SK-MEL-5 (cell line): ENCODE data around the gene MYO1E. TPM values are rescaled to one million over a fixed set of nuclear protein-coding genes. Genes with fewer than 3 reads are reported as not detected.
"Not testable (repeated sequence)": the region's sequence is repeated elsewhere in the genome, so short reads cannot be mapped to it uniquely, and the experiment has no call there.

Experiments
- DNase-seq: peaks from one replicate; pipeline ENCODE4 v3.0.0-alpha.2; 2016; ENCODE audit warnings: low read depth, low spot score
- in situ Hi-C: cut with HindIII; loops from 2 replicates; pipeline ENCODE4 v1.10.0; 2016; ENCODE audit warnings: low sequenced_read_pairs, high pct_unique_total_duplicates, low pct_unique_long_range_greater_than_20kb
- total RNA-seq: library from RNA; depleted of rRNA; stranded (reverse); fragments of >200 nt; shearing (Covaris generic); gene quantifications from 2 replicates; pipeline ENCODE4 v1.2.3, GENCODE V29; 2014

Gene MYO1E
- total RNA-seq, 1 experiment from 2014 or later = 68.7 TPM

DNA sequence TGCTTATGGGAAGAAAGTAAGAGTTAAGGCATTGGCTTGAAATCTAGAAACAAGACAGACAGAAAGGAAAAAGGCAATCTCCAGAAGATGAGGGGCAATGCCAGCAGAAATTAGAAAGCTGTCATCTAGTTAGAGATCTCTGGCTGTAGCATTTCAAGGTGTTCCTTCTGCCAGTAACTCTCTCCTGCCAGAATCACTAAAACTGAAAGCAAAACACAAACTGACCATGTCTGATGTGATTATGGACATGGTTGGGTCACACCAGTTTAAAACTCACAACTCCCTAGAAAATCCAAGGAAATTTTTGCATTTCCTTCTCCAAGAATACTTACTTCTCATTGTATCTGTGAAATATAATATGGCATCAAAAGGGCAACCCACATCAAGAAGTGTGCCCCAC, 83.1 kb downstream of the MYO1E start:
- in situ Hi-C loops = no loop called here
- DNase-seq = no peak

DNA sequence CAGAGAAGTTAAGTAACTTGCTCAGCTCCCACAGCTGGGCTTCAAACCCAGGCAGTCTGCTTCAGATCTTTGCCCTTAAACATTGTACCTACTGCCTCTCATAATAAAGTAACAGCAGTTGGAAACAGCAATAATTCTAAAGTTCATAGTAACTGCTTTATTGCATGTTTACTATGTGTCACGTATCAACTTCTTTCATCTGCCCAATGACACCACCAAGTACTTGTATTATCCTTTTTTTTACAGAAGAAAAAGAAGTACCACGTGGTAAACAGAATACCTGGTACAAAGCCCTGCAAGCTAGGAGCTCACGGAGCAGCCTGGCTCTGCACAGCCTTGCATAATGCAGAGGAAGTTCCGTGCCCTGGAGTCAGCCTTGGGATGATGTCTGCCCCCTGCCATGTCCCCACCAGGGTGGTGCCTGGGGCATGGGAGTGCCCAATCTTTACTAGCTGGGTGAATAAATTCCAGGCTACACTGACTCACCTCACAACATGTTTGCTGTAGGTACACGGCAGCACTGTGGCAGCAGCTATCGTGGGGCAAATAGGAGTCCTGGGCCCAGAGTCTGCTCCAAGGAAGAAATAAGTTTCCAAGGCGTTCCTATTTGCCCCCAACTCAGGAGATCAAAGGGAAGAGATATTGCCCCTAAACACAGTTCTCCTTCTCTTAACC, 88.8 kb downstream of the MYO1E start:
- in situ Hi-C loops = no loop called here
- DNase-seq = no peak

DNA sequence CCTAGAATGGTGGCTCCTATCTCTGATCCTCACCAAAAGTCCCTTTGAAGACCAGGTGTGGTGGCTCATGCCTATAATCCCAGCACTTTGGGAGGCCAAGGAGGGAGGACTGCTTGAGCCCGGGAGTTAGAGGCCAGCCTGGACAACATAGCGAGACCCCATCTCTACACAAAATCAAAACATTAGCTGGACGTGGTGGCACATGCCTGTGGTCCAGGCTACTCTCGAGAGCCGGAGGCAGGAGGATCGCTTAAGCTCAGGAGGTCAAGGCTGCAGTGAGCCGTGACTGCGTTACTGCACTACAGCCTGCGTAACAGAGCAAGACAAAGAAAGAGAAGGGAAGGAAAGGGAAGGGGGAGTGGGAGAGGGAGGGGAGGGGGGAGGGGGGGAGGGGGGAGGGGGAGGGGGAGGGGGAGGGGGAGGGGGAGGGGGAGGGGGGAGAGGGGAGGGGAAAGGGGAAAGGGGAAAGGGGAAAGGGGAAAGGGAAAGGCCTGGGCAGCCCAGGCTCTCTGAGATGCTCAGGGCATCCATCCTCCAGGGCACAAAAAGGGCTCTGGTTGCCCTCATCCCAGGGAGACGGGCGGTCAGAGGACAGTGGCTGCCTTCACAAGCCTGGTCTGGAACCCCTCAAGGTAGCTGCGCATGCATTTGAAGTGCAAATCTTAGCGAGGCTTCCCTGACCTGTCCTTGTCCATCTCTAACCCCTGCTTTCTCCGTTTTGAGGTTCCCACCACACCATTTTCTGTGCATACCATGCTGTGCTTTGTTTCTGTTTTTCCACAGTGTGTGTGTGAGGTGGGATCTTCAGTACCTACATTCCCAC, 89.9 kb downstream of the MYO1E start:
- in situ Hi-C loops = no loop called here
- no peak for DNase-seq

DNA sequence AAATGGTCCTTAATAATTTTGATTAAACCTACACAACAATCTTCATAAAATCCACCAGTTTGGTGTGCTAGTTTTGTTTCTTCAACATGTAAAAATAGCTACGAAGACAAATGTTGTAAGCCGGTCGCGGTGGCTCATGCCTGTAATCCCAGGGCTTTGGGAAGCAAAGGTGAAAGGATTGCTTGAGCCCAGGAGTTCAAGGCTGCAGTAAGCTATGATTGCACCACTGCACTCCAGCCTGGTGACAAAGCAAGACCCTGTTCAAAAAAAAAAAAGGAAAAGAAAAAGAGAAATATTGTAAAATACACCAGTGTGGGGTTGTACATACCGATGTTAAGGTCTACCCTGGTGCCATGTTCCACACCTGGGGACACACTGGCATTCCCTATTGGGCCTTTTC, 91.0 kb downstream of the MYO1E start:
- in situ Hi-C loops = no loop called here
- no peak for DNase-seq

DNA sequence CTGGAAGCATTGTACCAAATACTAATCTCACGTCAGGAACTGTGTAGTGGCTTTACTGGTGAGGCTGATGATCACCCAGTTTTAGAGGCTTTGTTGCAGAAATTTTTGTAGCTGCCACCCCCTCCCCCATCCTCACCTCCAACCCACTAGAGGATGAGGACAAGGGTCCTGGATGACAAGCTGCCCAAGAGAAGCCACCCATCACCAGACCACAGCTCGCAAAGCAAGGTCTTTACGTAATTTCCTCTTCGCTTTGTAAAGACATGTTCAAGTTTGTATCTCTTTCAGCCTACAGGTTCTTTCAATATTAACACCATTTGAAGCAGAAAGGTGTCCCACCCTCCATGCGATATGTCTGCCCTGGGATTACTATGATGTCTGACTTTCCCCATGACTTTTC, 91.8 kb downstream of the MYO1E start:
- in situ Hi-C loops = no loop called here
- DNase-seq = no peak

DNA sequence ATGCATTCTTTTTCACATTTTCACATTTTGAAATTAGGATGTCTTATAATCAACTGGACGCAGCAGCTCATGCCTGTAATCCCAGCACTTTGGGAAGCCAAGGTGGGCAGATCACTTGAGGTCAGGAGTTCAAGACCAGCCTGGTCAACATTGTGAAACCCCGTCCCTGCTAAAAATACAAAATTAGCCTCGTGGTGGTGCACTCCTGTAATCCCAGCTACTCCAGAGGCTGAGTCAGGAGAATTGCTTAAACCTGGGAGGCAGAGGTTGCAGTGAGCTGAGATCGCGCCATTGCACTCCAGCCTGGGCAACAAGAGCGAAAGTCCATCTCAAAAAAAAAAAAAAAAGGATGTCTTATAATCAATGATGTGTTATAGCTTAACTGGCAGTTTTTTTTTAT, 92.4 kb downstream of the MYO1E start:
- not testable (repeated sequence) for DNase-seq

DNA sequence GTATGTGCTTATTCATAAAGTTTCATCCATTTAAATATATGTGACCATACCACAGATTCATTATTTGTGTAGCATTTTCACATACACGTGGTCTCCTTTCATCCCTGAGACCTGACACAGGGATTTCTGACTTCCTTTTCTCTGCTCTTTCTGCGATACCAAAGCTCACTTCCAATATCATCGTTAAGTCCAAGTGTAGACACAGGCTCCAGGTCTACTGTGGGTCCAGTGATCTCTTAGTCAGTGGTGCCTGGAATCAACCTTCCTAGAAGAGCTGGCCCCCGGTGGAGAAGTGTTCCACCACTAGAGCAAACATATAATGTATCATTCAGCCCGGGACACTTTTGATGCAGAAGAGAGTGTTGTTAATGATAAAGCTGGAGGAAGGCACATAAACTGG, 93.6 kb downstream of the MYO1E start:
- in situ Hi-C loops = no loop called here
- no peak for DNase-seq

More for the DNA sequence above, 92.4 kb downstream of the MYO1E start:
- in situ Hi-C loops = not testable (repeated sequence)

DNA sequence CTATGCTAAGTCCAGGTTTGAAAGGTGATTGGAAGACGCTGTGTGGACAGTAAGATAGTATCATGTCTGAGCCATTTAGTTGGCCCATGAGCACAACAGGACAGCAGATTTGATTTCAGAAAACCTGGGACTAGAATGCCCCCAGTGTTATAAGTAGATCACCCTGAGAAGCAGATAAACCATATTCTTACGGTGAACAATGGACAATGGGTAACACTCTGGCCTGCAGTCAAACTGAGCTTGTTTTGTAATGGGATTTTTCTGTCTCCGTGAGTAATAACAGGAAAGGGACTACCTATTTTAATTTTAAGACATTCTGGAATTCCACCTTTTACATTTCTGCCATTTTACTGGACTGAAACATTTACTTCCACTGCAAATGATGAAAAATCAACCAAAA, 94.6 kb downstream of the MYO1E start:
- in situ Hi-C loops = no loop called here
- peak; percentile 92 for DNase-seq

DNA sequence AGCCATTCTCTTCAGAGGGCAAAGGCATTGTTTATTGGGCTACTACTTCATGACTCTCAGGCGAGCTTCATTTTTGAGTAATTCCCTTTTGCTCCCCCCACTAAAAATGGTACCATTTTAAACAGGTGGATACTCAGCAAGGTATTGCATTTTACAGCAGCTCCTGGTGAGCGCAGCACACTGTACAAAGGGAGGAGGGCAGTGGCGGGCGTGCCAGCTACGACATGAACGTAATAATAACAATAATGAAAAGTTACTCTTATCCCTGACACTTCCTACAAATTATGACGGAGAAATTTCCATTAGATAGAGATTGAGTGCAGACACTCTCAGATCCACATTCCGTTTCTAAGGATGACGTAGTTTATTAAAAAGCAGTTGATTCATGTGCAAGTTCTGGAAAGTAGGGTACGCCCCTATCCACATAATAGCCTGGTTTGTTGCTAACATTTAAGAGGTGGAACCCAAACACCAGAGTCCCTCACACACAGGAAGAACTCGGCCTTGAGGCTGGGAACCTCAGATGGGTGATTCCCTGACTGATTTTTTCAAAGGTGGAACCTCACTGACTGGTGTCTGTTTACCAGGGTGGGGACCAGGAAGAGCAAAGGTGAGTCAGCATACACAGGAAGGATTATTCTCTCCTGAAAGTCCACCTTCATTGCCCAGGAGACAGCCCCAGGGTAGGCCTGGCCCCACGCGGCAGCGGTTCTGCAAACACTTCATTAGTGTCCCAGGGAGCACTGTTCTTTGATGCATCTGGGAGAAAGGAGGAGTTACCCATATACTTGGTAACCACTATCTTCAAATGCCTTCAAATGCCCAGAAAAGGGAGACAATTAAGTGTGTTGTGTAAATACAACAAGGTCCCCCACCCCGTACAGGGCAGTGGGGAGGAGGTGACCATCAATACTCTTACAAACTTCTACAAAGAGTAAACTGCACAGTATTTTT, 96.2 kb downstream of the MYO1E start:
- no peak for DNase-seq
- in situ Hi-C loops = no loop called here

DNA sequence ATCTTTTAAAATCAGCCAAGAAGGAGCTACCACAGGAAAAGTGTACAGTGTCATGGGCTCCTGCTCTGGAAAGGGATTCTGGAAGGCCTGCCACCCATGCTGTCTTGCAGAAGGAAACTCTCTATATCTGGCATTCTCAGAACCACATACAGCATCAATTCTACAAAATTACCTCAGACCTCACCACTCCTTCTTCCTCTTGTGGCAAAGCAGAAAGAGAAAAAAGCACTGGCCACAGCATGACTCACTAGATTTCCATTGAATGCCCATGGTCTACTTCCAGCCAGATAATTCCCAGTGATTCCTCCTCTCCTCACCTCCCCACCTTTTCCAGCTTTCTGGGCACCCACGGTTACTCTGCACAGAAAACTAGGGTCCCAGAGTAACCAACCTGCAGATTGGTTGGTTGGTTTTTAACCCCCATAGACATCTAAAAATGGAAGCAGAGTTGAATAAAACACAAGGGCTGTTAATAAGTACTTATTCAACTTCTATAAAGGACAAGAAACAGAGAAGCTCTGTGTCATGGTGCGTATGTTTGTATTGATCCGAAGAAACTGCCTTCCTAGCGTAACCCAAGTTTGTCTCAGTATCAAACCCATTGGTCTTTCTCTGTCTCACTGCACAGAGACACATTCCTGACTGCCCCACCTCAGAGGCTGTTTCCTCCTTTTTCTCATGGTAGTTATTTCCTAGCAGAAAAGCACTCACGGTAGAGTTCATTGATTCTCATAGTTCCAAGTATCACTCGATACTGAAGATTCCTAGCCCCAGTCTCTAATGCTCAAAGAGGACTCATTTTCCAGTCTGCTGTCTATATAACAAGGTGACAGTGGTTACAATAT, 98.3 kb downstream of the MYO1E start:
- DNase-seq = peak; percentile 42
- in situ Hi-C loops = no loop called here

DNA sequence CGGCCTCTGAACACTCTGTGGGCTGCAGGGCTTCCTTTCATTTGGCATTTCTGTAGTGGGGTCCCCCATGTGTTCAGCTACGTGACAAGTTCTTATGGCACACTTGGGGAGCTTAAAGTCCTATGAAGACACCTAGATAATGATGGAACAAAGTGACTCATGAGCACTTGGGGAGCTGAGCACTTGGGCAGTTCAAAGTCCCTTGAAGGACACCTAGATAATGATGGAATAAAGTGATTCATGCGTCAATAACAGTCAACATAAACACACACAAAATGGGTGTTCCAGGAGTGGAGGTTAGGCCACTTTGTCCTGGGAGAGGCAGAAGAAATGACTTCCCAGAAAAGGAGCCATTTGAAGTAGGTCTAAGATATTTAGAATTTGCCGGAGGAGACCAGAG, 99.4 kb downstream of the MYO1E start:
- no peak for DNase-seq

DNA sequence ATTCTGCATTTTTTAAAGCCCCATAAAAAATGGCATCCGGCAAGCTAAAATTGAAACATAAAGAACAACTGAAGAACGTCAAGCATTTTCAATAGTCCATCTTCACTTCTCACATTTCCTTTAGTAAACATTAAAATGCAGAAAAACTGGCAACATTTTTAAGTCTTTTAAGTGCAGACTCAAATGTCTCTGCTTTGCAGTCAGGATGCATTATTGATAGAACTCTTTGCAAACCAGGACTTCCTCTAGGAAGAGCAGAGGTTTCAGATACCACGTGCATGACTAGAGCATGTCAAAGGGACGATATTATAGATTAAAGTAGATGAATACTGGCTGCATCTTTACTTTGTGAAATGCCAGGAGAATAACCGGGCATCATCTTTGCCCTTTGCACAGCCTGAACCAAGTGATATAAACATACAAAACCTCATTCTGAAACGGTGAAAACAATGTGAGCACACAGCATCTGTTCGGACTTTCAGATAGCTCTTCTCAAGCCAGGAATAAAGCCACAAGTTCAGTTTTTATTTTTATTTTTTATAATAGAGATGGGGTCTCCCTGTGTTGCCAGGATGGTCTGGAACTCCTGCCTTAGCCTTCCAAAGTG, 101.0 kb downstream of the MYO1E start:
- no peak for DNase-seq
- in situ Hi-C loops = no loop called here

More for the DNA sequence above, 99.4 kb downstream of the MYO1E start:
- in situ Hi-C loops = no loop called here

DNA sequence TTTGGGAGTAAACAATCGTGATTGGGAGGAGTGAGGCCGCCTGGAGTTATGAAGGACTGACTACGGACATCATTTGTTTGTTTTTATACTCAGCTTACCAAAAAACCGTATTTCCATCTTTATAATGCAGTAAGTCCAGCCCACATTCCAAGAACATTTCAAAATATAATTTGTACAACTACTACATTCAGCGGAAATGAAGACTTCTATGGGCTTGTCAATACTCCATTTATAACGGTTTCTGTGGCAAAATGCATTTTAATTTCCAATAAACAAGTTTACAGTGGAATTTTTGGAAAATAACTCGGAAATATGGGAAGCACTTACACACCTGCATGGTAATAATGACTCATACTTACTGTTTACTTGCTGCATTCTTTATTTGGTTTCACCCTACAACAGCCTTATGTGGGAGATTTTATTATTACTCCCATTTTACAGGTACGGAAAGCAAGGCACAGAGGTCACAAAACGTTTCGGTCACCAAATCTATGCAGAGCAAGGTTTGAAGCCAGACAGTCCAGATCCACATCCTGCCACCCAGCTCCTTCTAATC, 103.7 kb downstream of the MYO1E start:
- in situ Hi-C loops = no loop called here
- no peak for DNase-seq

DNA sequence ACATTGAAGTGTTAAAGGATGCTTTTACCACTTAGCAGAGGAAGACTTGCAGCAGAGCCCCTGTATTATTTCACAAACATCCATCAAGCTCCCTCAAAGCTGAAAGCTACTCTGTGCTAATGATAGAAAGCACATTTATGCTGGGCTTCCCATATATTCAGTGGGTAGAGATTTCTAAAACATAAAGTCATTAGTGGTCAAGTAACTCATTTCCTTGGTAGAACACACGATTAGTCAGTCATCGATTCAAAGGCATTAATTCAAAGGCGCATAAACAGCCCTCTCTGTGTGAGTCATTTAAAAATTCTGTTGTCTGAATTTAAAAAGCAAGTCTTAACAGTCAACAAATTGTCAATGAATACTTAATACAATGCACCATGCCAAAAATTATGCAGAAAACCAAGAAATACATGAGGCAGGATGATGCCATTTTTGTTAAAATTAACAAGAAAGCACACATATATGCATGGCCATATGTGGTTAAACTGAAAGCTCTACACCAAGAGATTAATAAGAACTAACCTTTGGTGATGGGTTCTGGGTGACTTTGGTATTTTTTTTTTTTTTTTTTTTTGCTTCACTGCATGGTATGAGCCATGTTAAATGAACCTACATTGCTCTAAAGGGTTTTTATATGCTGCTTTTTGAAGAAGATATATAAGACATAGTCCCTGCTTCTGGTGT, 104.4 kb downstream of the MYO1E start:
- in situ Hi-C loops = no loop called here
- no peak for DNase-seq

DNA sequence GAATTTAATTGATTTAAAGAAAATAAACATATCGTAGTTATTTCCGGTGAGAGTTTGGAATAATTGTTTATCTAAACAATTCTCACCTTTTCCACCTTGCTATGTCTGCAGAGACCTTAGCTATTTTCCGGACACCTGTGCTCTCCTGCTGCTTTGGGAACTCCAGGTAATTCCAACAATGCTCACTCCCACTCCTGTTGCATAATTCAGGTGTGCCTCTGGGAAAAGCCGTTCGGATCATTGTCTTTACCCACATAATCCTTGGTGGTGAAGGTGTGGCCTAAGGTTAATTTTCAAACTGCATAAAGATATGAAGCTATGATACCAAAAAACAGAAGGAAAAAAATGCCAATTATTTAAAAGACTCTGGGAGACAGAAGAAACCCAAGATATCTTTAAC, 106.6 kb downstream of the MYO1E start:
- DNase-seq = no peak
- in situ Hi-C loops = no loop called here

DNA sequence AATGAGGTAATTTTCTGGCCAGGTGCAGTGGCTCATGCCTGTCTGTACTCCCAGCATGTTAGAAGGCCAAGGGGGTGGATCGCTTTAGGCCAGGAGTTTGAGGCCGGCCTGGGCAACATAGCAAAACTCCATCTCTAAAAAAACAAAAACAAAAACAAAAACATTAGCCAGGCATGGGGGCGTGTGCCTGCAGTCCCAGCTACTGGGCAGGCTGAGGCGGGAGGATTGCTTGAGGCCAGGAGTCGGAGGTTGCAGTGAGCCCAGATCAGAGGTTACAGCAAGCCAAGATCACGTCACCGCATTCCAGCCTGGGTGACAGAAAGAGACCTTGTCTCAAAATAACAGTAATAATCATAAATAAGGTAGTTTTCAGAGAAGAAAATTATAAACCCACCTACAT, 110.4 kb downstream of the MYO1E start:
- no peak for DNase-seq
- in situ Hi-C loops = no loop called here
